GM21515 (cell line): ENCODE measurements around the gene BDKRB1.
"Not testable (repeated sequence)": the region's sequence is repeated elsewhere in the genome, so short reads cannot be mapped to it uniquely, and the experiment has no call there.

Experiments
- ATAC-seq: cut with Tn5 transposase; IDR thresholded peaks from one replicate; pipeline ENCODE4 v1.9.1; 2021; ENCODE audit not compliant: unreplicated experiment

The BDKRB1 gene

DNA sequence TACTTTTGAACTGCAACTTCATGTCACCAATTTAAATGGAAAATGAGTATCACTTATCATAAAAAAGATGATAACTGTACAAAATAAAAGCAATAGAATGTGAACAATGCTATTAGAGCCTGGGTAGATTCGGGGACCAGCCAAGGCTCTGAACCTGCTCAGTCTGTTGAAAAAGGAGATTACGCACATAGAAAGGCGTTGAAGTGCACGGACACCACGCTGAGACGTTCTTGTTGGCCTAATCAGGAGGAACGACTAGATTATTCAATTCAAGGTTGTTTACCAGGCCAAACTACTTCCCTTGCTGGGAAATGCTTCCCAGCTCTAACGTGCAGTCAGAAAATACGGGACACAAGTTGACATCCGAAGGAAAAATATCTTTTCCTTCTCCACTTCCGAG, 23.5 kb upstream of the BDKRB1 start:
- no peak for ATAC-seq

DNA sequence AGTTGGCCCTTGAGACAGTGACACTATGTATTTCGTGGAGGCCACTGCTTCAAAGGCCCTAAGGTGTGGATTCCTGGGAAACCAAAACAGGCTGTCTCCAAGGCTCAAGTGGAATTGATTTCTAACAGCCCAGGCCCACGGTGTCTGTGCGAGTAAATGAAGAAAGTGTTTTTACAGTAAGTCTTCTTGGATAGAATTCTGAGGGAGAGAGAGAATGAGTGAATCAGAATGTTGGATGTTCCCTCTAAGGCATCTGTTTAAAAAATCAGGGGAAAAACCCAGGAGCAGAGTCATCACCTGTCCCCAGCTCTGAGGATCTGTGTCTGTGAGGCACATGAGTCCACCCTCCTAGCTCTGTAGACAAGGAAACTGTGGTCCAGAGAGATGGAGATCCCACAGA, 22.3 kb upstream of the BDKRB1 start:
- ATAC-seq = no peak

DNA sequence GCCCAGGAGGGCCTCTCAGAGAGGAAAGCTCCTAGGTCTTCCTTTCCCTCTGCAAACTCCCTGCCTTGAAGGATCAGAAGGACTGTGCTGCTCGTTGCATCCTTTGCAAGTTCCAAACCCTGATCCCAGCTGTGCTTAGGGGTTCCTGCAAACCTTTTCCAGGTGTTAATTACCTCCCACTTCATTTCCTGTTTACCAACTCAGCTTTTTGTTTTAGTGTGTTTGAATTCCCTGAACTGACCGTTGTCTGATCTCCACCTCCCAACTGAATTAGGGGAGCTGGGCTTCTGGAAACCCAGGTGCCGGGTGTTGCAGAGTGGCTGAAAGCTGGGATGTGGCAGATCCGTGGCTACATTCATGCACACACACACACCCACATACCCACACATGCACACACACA, 20.6 kb upstream of the BDKRB1 start:
- ATAC-seq = no peak

DNA sequence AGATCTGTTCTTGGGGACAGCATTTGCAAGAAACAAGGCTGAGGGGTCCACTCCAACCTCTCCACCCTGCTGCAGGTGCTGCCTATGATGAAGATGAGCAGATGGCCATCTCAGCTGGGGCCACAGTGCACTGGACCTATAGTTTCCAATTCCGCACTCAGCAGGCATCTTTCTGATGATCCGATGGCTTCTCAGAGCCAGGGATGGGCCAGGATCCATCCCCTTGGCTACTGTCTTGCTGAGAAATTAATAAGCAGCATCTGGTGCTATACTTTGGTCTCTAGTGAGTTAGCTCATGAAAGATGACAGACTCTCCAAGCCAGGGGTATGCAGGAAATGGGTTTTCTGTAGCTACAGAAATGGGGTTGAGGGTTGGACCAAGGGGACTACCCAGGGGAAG, 18.4 kb upstream of the BDKRB1 start:
- no peak for ATAC-seq

DNA sequence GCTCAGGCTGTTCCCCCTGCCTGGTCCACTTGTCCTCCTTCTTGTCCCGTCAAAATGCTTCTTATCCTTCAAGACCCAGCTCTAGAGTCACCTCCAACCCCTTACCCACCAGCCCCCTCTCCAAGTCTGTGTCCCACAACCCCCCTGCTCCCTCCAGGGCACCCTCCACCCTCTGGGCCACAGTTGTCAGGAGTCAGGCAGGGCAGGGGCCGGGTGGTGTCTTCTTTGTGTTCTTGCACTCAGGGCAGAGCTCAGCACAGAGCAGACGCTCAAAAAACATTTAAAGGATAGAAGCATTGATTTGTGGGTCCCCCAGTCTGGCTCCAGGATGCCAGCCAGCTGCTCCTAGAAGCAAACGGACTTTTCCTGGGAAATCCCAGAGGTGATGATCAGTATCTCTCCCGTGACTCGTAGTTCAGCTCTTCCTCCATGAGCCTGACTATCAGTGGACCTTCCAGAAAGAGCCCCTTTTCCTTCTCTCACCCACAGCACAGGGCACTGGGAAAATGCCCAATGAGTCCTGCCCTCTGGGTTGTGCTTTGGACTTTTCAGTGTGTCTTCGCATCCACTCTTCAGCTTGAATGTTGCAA, 17.2 kb upstream of the BDKRB1 start:
- ATAC-seq = no peak

DNA sequence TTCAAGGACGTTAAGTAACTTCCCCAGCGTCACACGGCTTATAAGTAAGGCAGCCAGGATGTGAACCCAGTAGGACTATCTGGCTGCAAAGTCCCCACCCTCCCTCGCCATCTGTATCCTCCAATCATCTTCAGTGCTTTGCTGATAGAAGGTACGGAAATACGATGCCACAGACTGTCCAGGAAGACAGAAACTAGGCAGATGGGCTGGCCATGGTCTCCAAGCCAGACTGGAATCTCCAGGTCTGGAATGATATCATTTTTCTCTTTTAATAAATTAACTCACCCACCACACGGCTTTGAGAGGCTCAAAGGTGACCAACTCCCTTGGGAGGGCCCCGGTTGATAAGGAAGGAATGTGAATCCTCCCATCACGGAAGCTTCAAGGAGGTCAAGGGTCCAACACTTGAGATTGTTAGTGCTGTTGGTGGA, 16.3 kb upstream of the BDKRB1 start:
- no peak for ATAC-seq

DNA sequence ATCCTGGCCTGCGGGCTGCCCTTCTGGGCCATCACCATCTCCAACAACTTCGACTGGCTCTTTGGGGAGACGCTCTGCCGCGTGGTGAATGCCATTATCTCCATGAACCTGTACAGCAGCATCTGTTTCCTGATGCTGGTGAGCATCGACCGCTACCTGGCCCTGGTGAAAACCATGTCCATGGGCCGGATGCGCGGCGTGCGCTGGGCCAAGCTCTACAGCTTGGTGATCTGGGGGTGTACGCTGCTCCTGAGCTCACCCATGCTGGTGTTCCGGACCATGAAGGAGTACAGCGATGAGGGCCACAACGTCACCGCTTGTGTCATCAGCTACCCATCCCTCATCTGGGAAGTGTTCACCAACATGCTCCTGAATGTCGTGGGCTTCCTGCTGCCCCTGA, 15.4 kb upstream of the BDKRB1 start:
- no peak for ATAC-seq

DNA sequence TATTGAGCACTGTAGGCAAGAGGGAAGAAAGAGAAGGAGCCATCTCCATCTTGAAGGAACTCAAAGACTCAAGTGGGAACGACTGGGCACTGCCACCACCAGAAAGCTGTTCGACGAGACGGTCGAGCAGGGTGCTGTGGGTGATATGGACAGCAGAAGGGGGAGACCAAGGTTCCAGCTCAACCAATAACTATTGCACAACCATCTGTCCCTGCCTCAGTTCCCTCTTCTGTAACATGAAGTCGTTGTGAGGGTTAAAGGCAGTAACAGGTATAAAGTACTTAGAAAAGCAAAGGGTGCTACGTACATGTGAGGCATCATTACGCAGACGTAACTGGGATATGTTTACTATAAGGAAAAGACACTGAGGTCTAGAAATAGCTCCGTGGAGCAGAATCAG, 13.9 kb upstream of the BDKRB1 start:
- no peak for ATAC-seq

DNA sequence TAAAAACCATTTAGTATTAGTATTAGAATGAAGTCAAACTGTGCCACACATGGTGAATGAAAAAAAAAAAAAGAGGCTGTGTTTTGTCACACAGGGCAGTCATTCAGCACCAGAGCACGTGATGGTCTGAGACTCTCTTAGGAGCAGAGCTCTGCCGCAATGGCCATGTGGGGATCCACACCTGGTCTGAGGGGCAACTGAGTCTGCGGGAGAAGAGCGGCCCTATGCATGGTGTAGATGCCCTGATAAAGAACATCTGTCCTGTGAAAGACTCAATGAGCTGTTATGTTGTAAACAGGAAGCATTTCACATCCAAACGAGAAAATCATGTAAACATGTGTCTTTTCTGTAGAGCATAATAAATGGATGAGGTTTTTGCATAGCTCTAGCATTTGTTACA, 12.2 kb upstream of the BDKRB1 start:
- no peak for ATAC-seq

DNA sequence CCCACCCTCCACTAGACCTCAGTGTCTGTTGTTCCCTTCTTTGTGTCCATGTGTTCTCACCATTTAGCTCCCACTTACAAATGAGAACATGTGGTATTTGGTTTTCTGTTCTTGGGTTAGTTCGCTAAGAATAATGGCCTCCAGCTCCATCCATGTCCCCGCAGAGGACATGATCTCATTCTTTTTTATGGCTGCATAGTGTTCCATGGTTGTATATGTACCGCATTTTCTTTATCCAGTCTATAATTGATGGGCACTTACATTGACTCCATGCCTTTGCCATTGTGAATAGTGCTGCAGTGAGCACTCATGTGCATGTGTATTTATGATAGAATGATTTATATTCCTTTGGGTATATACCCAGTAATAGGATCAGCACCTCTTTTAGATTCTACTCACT, 10.9 kb upstream of the BDKRB1 start:
- not testable (repeated sequence) for ATAC-seq

DNA sequence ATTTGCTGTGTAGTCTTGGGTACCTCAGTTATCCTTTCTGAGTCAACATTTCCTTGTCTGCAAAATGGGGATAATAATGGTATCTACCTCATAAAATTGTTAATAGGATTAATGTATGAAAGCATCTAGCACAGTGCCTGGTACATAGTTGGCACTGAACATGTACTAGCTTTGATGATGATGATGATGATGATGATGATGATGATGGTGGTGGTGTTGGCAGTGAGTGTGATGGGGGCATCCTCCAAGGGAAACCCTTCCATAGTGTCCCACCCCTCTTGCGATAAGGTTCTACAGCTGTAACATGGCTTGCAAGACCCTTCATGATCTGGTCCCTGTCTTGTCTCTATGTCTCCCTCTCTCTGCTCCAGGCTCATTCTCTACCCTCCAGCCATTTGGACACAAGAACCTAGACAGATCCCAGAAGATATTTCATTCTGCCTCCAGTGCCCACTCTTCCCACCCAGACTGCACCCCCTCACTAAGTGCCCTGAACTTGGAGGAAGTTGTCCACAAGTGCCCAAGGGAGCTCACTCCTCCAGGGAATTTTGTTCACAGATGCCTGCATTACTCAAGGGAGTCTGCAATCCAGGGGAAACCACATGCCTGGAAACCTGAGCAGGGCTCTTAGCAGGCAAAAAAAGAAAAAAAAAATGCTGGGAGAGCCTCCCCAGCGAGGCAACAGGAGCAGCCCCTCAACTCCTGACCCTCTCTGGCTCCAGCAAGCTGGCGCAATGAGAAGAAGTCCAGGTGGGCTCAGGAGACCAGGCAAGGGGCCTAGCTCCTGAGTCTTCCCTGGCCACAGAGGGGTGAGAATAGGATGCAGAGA, 10.1 kb upstream of the BDKRB1 start:
- ATAC-seq = no peak

DNA sequence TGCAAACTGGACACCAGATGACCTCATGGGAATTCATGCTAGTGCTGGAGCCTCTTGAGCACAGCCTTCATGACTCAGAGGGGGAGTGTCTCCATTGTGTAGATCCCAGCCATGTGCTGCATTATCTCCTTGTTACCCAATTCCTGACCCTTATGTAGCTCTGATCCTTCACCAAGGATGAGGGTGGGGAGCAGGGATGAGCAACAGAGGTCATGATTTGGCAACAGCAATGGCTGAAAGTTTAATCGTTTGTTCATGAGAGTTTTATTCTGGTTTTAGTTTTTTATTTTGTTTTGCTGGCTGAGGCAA, 9.5 kb upstream of the BDKRB1 start:
- no peak for ATAC-seq

DNA sequence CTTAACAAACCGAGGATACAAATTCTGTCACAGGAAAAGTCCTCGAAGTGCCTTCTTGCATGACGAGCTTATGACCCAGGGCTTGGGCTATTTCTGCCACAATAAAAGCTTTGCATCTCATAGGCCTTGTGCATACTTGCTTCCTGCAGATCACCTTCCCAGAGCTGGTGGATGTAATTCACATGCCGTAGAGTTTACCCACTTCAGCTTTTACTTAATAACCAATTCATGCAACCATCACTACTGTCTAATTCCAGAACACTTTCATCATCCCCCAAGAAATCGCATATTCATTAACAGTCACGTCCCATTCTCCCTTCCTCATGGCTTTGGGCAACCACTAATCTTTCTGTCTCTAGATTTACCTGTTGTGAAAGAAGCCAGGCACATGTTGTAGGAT, 9.0 kb upstream of the BDKRB1 start:
- ATAC-seq = no peak

DNA sequence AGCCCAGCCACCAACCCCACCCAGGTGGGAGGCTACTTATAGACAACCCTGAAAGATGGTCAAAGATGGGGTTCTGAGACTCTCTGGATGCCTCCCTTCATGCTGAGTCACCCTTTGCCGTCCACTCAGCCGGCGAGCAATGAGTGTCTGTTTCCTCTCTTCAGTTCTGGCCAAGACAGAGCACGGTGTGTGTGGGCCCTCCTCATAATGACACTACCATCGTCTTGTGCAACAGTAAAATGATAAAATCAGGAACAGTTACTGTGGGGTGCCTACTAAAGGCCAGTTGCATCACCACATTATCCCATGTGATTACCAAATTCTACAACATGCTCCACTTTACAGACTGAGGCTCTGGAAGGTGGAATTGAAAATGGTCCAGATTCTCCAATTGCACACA, 7.0 kb upstream of the BDKRB1 start:
- ATAC-seq = no peak

DNA sequence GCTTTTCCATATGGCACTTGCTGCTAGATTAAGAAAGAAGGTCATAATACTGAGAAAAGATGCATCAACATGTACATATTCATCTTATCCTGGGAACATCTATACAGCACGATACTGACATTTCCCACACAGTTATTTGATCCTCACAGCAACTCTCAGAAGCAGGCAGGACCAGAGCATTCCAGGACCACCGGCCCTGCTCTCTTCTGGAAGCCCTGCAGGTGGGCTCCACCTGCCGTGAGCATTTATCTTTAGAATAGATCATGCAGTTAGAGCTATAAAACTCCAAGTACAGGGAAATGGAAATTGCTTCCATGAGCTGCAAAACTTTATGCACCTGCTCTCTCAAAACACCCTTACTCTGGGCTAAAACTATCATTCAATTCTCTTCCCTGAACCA, 5.5 kb upstream of the BDKRB1 start:
- ATAC-seq = no peak

DNA sequence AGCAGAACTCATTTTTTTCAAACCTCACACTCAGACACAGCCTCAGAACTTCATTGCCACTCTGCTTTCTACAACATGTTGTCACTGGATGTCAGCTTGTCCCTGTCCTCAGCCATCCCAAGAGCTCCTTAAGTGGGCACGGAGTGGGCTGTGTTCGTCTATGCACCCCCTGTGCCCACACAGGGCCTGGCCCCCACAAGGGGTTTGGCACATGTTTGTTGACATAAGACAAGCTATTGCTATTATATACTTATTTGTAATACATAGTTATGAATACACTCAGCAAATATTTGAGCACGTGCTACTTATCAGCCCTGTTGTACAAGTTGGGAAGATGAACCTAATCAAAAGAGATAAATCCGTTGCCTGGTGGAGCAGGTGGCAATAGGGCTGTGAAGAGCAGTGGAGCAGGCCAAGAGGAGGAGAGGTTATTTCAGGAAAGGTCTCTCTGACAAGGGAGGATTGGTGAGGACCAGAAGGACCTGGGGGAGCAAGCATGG, 4.3 kb upstream of the BDKRB1 start:
- no peak for ATAC-seq

DNA sequence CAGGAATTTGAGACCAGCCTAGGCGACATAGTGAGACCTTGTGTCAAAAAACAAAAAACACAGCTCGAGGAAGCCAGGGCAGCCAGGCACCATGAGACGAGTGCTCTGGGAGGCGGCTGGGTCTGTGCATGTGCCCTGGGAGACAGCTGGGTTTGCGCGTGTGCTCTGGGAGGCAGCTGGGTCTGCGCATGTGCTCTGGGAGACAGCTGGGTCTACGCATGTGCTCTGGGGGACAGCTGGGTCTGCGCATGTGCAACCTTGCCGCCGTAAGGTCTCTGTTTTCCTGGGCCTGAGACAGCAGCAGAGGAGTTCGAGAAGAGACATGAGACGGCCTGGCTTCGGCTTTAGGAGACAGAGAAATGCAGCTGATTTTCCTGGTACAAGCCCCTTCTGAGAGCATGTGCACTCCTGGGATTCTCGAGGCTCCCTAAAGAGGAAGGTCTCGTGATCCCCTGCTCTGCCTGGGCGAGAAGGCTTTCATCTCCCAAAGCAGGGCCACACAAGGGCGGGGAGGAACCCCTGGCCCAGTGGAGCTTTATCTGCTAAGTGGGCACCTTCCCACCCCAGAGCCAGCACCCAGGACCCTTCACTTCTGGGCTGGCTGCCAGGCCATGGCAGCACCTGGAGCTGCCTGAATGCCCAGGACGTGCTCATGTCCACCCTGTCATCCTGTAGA, 3.5 kb upstream of the BDKRB1 start:
- no peak for ATAC-seq

DNA sequence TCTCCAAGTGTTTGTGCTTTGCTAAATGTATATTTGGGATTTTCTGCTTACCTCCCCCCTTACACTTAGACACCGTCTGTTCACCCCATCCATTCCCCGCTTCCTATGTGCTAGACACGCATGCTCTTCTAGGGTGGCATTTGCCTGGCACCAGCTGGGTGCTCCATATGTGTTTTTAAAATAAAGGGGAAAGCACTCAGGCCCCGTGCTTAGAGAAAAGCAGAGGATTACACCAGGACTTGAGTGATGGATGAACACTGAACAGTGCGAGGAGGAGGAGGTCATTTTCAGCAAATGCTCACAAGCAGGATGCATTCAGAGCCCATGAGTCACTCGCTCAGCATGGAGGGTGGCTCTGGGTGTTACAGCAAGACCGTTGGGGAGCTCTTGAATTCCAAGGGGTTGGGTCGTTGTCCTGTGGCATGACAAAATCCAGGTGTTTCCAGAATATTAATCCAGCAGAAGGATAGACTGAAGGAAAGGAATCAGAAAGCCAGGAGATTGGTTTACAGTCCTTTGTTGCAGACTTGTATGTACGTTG, 2.9 kb upstream of the BDKRB1 start:
- no peak for ATAC-seq

DNA sequence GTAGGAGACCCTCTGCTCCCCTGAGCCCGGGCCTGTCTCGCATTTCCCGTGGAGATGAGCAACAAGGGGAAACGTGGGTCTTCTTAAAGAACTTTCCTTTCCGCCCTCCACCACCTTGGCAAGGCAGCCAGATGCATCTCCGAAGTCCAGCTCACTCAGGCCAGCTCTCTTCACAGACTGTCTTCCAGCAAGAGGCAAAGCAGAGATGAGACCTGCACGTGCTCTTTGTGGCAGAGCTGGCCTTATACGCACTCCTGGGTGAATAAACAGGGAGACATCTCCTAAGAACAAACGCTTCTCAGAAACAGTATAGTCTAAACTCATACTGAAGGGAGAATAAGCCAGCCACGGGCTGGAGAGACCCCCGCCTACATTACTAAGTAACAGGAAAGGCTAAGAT, 1.3 kb upstream of the BDKRB1 start:
- ATAC-seq = no peak

DNA sequence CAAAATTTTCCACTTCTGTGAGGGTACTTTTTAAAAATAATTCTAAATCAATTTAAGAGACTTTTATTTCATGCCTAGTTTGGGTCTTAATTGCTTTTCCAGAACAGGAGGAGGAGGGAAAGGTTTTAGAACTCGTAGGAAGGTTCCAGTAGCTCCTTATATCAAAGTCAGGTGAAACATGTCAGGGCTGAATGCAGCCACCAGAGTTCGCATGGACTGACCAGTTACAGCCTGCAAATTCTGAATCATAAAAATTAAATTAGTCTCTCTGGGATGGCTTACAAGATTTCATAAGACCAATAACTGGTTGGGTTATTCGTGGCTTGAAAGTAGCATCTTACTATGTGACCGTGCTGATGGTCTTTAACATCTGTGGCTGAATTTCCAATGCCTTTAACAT, 397 bp downstream of the BDKRB1 start:
- ATAC-seq = no peak

DNA sequence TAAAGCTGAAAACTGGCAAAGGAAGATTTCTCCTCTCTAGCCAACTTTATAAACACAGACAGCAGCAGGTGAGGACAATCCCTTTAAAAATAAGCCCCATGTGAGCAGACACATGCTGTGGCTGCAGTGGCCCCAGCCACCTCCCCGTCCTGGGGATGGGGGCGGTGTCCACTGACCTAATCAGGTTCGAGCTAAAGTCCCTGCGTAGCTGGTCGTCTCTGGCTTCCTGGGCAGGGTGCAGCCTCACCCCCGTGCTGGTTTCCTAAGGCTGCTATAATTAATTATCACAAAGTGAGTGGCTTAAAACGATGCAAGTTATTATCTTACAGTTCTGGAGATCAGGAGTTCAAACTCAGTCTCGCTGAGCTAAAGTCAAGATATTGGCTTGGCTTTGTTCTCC, 1.0 kb downstream of the BDKRB1 start:
- ATAC-seq = no peak

DNA sequence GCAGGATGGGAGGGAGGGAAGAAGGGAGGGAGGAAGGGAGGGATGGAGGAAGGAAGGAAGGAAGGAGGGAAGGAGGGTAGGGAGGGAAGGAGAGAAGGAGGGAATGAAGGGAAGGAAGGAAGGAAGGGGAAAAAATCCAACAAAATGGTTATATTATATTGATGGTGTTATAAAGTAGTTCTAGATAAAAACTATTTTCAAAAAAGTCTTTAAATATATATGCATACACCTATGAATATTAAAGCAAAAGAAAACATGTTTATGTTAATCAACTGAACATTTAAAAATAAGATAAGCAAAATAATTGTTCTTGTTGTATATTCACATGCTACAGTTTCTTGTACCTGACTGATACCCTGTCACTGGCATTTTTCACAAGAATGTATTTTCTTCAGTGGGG, 1.9 kb downstream of the BDKRB1 start:
- ATAC-seq = no peak
